Measurements from ENCODE around the gene COL21A1. TPM values are rescaled to one million over a fixed set of nuclear protein-coding genes. Genes with fewer than 3 reads are reported as not detected.

Gene COL21A1
- total and polyA plus RNA-seq, 2 of the 4 experiments (the other 2 are of a cell fraction): 0.05 TPM; not detected in 1

- Histone ChIP-seq H3K4me3 (ENCODE audit: insufficient read depth, low read depth, low read length) (no peak overlapping the region), H3K4ac (ENCODE audit: low read depth, low read length) (no peak overlapping the region), H3K9me1 (ENCODE audit: insufficient read depth, low read length) (no peaks in the 10 kb centered on the region), H3K27ac (ENCODE audit: insufficient read depth, low read length) (no peak overlapping the region), H3K9me3 (ENCODE audit: control insufficient read depth, insufficient read depth, low read length) (no peaks in the 10 kb centered on the region), H3K18ac (ENCODE audit: low read depth, low read length) (no peak overlapping the region), H2AK9ac (replicated peaks; ENCODE audit: low read depth, low read length, poor library complexity) (no peak overlapping the region), H4K5ac (ENCODE audit: low read depth, low read length) (no peak overlapping the region), H4K91ac (ENCODE audit: insufficient read depth, low read depth, low read length) (no peak overlapping the region), H2BK15ac (ENCODE audit: low read depth, low read length) (no peak overlapping the region), H3K36me3 (ENCODE audit: control insufficient read depth, insufficient read depth, low read length) (no peaks in the 10 kb centered on the region), H3K4me1 (ENCODE audit: control insufficient read depth, insufficient read depth, low read length) (peaks cover 2% of the 10 kb centered on the region; the same call in 1 of the 2 replicates), H3K23ac (ENCODE audit: low read depth, low read length) (no peak overlapping the region), H2AK5ac (ENCODE audit: low read depth, low read length) (no peak overlapping the region), H3K27me3 (ENCODE audit: control insufficient read depth, insufficient read depth, low read length) (no peaks in the 10 kb centered on the region), H3K14ac (replicated peaks; ENCODE audit: low read depth, low read length) (no peak overlapping the region), H3K9ac (ENCODE audit: low read depth, low read length) (no peak overlapping the region), H2AFZ (replicated peaks; ENCODE audit: low read length, poor library complexity) (no peak overlapping the region), H3K56ac (ENCODE audit: extremely low read depth, insufficient read depth, low read length) (no peak overlapping the region), H2BK20ac (ENCODE audit: low read depth, low read length) (no peak overlapping the region), H3K79me1 (ENCODE audit: low read depth in 1 of 2, low read length in 2 of 2) (no peaks in the 10 kb centered on the region), H2BK120ac (ENCODE audit: low read depth, low read length) (no peak overlapping the region), H4K20me1 (ENCODE audit: insufficient read depth, low read length) (no peaks in the 10 kb centered on the region), H3K4me2 (ENCODE audit: low read depth, low read length) (no peak overlapping the region), H2BK5ac (ENCODE audit: low read depth, low read length, poor library complexity, severe bottlenecking) (no peak overlapping the region), H4K8ac (ENCODE audit: low read depth in 2 of 2, low read length in 2 of 2) (no peak overlapping the region)
- ATAC-seq (ENCODE audit: low read depth) (no peak), DNase-seq (no peak)
- ChIA-PET CTCF (no interaction called here), POLR2A (ENCODE audit: unreplicated experiment) (no interaction called here)
- BruUV-seq (replicated peaks): no TSS peak
- peak; percentile 67 for TF ChIP-seq MAFK (IDR thresholded peaks at IDR 0.05; ENCODE audit: low read depth, low read length)
- no peak for TF ChIP-seq FOS (IDR thresholded peaks at IDR 0.05; ENCODE audit: low read depth, low read length)
- intact Hi-C loops (cut with micrococcal nuclease): no loop called here
- dilution Hi-C loops (cut with HindIII; ENCODE audit: low sequenced_read_pairs, unreplicated experiment): no loop called here
- in situ Hi-C loops (cut with MboI; ENCODE audit: low sequenced_read_pairs): no loop called here
Observed at GRCh38 chr6:56140090-56140489, 107.3 kb downstream of the COL21A1 start.

Data from IMR-90 (cell line).